H9 (cell line): Measurements from ENCODE around the gene TTLL9. TPM values are rescaled to one million over a fixed set of nuclear protein-coding genes. Genes with fewer than 3 reads are reported as not detected.
A peak's percentile ranks its signal among the peaks of the same experiment; 100 is the strongest.

ENCODE experiments used
- DNase-seq: peaks from one replicate; pipeline ENCODE4 v3.0.0-alpha.2; 2017
- H2AFZ ChIP-seq: one replicate; pipeline ENCODE4 v1.6.1; 2013; ENCODE audit warnings: mild to moderate bottlenecking, low read length, control low read depth, moderate library complexity
- H2AK5ac ChIP-seq: 2 replicates; pipeline ENCODE4 v1.6.1; 2013; ENCODE audit warnings: low read length, control low read depth, mixed read lengths; ENCODE audit not compliant: insufficient read length
- H2BK120ac ChIP-seq: one replicate; pipeline ENCODE4 v1.6.1; 2013; ENCODE audit warnings: low read depth, mild to moderate bottlenecking, low read length, control low read depth, inconsistent platforms; ENCODE audit not compliant: poor library complexity, severe bottlenecking
- H2BK12ac ChIP-seq: 2 replicates; pipeline ENCODE4 v1.6.1; 2013; ENCODE audit warnings: low read length, control low read depth, mixed read lengths, low read depth; ENCODE audit not compliant: insufficient read length
- H2BK15ac ChIP-seq: 2 replicates; pipeline ENCODE4 v1.6.1; 2013; ENCODE audit warnings: low read depth, low read length, control low read depth
- H2BK20ac ChIP-seq: one replicate; pipeline ENCODE4 v1.6.1; 2013; ENCODE audit warnings: low read depth, mild to moderate bottlenecking, low read length, control low read depth, inconsistent platforms; ENCODE audit not compliant: poor library complexity, severe bottlenecking
- H2BK5ac ChIP-seq: 2 replicates; pipeline ENCODE4 v1.6.1; 2013; ENCODE audit warnings: low read length, control low read depth, mixed read lengths; ENCODE audit not compliant: insufficient read length
- H3K14ac ChIP-seq: 2 replicates; pipeline ENCODE4 v1.6.1; 2013; ENCODE audit warnings: low read length, control low read depth; ENCODE audit not compliant: insufficient read depth
- H3K18ac ChIP-seq: 2 replicates; pipeline ENCODE4 v1.6.1; 2013; ENCODE audit warnings: low read depth, mild to moderate bottlenecking, mixed read lengths, low read length, control low read depth; ENCODE audit not compliant: insufficient read length
- H3K23ac ChIP-seq: 2 replicates; pipeline ENCODE4 v1.6.1; 2013; ENCODE audit warnings: low read length, control low read depth, mixed read lengths, low read depth; ENCODE audit not compliant: insufficient read length
- H3K23me2 ChIP-seq: 2 replicates; pipeline ENCODE4 v1.6.1; 2013; ENCODE audit warnings: low read depth, mild to moderate bottlenecking, mixed read lengths, low read length, control low read depth; ENCODE audit not compliant: insufficient read length, poor library complexity, severe bottlenecking
- H3K27ac ChIP-seq: 2 replicates; pipeline ENCODE4 v1.5.1; 2013; ENCODE audit warnings: low read length, control low read depth, mixed read lengths, low read depth; ENCODE audit not compliant: insufficient read length
- H3K27me3 ChIP-seq: 2 replicates; pipeline ENCODE4 v1.6.1; 2013; ENCODE audit warnings: low read length, control low read depth, inconsistent platforms; ENCODE audit not compliant: insufficient read depth
- H3K4ac ChIP-seq: 2 replicates; pipeline ENCODE4 v1.6.1; 2013; ENCODE audit warnings: low read depth, mild to moderate bottlenecking, control low read depth, inconsistent platforms, low read length, moderate library complexity
- H3K4me1 ChIP-seq: 2 replicates; pipeline ENCODE4 v1.6.1; 2013; ENCODE audit warnings: low read length, control low read depth, inconsistent platforms; ENCODE audit not compliant: insufficient read depth
- H3K4me2 ChIP-seq: 2 replicates; pipeline ENCODE4 v1.6.1; 2013; ENCODE audit warnings: low read length, control low read depth, mixed read lengths; ENCODE audit not compliant: insufficient read length, insufficient read depth
- H3K56ac ChIP-seq: 2 replicates; pipeline ENCODE4 v1.6.1; 2013; ENCODE audit warnings: low read depth, mild to moderate bottlenecking, mixed read lengths, low read length, control low read depth; ENCODE audit not compliant: insufficient read length
- H3K79me1 ChIP-seq: 2 replicates; pipeline ENCODE4 v1.6.1; 2013; ENCODE audit warnings: low read depth, mild to moderate bottlenecking, moderate library complexity, low read length, control low read depth, inconsistent platforms; ENCODE audit not compliant: insufficient read depth, poor library complexity, severe bottlenecking
- H3K79me2 ChIP-seq: 2 replicates; pipeline ENCODE4 v1.6.1; 2013; ENCODE audit warnings: low read length, control low read depth, inconsistent platforms; ENCODE audit not compliant: insufficient read depth
- H3K9ac ChIP-seq: 2 replicates; pipeline ENCODE4 v1.6.1; 2013; ENCODE audit warnings: low read length, control low read depth, mixed read lengths; ENCODE audit not compliant: insufficient read length; ENCODE audit errors: extremely low read depth
- H3K9me3 ChIP-seq: one replicate; pipeline ENCODE4 v1.6.1; 2013; ENCODE audit warnings: low read depth, low read length, inconsistent platforms; ENCODE audit not compliant: control insufficient read depth
- H3T11ph ChIP-seq: one replicate; pipeline ENCODE4 v1.6.1; 2013; ENCODE audit warnings: mild to moderate bottlenecking, low read length, control low read depth, inconsistent platforms
- H4K20me1 ChIP-seq: one replicate; pipeline ENCODE4 v1.6.1; 2013; ENCODE audit not compliant: control insufficient read depth, insufficient read length, insufficient read depth
- H4K5ac ChIP-seq: 2 replicates; pipeline ENCODE4 v1.6.1; 2013; ENCODE audit warnings: low read depth, mild to moderate bottlenecking, mixed read lengths, low read length, control low read depth; ENCODE audit not compliant: insufficient read length
- H4K8ac ChIP-seq: replicated peaks from 2 replicates; pipeline ENCODE4 v1.6.1; 2013; ENCODE audit warnings: low read length, control low read depth, mixed read lengths, low read depth; ENCODE audit not compliant: insufficient read length
- H4K91ac ChIP-seq: 2 replicates; pipeline ENCODE4 v1.6.1; 2013; ENCODE audit warnings: low read depth, mild to moderate bottlenecking, moderate library complexity, mixed read lengths, low read length, control low read depth; ENCODE audit not compliant: insufficient read length
- H3K27ac Mint-ChIP-seq, 3 experiments: 2 replicates in 2 of 3; 3 replicates in 1 of 3; pipeline ENCODE4 v1.8.0; 2020 to 2021; ENCODE audit warnings: mixed read lengths in 3 of 3, mild to moderate bottlenecking in 1 of 3, moderate library complexity in 1 of 3
- H3K27me3 Mint-ChIP-seq: 2 replicates; pipeline ENCODE4 v1.8.0; 2021; ENCODE audit warnings: low read depth, mild to moderate bottlenecking, moderate library complexity, mixed read lengths
- H3K36me3 Mint-ChIP-seq, 3 experiments: 2 replicates in 2 of 3; 3 replicates in 1 of 3; pipeline ENCODE4 v1.8.0; 2020 to 2021; ENCODE audit warnings: low read depth in 3 of 3, mixed read lengths in 3 of 3; ENCODE audit not compliant: insufficient read depth in 1 of 3
- H3K4me1 Mint-ChIP-seq, 2 experiments: 2 replicates each; pipeline ENCODE4 v1.8.0; 2020; ENCODE audit warnings: mixed read lengths in 2 of 2
- H3K4me3 Mint-ChIP-seq, 2 experiments: 2 replicates in 1 of 2; 3 replicates in 1 of 2; pipeline ENCODE4 v1.8.0; 2020 to 2021; ENCODE audit warnings: mild to moderate bottlenecking in 2 of 2, mixed read lengths in 2 of 2, moderate library complexity in 1 of 2
- H3K9me3 Mint-ChIP-seq, 2 experiments: 2 replicates in 1 of 2; 3 replicates in 1 of 2; pipeline ENCODE4 v1.8.0; 2020; ENCODE audit warnings: mild to moderate bottlenecking in 2 of 2, mixed read lengths in 2 of 2, moderate library complexity in 1 of 2
- CTCF ChIP-seq: fragments of 200-600 bp; sonication (generic); conservative IDR thresholded peaks from 3 replicates; pipeline ENCODE4 v1.8.0; 2021; ENCODE audit warnings: antibody characterized with exemption, mild to moderate bottlenecking
- WGBS: extraction: QIAGEN DNeasy Blood & Tissue Kit; methylation state at CpG from one replicate; pipeline ENCODE4 v1.1.7; 2013; ENCODE audit warnings: missing lambda C conversion rate, low lambda C conversion rate, mixed read lengths; ENCODE audit not compliant: insufficient read length; ENCODE audit errors: extremely low coverage; 5-methylcytosine and 5-hydroxymethylcytosine counted together
- total RNA-seq: library from RNA; stranded (reverse); gene quantifications from 2 replicates; pipeline ENCODE4 v1.2.1, GENCODE V29; 2021

Gene TTLL9
- total RNA-seq, 1 experiment from 2014 or later: 0.20 TPM

- Histone ChIP-seq H3K4me1 (no peaks in the 10 kb centered on the region; the same call in 1 of the 2 replicates), H2BK20ac (no peak overlapping the region), H3K18ac (no peak overlapping the region), H3K79me1 (no peaks in the 10 kb centered on the region), H2BK15ac (no peak overlapping the region), H3K4me2 (no peak overlapping the region), H2BK120ac (no peak overlapping the region), H3K9ac (no peak overlapping the region), H4K8ac (no peak overlapping the region), H4K5ac (no peak overlapping the region), H3K14ac (no peak overlapping the region), H3K79me2 (no peaks in the 10 kb centered on the region), H3K23me2 (no peaks in the 10 kb centered on the region), H2BK5ac (no peak overlapping the region), H3K4ac (no peak overlapping the region), H3T11ph (no peak overlapping the region), H3K27me3 (no peaks in the 10 kb centered on the region), H2AFZ (no peak overlapping the region), H2AK5ac (no peak overlapping the region), H3K27ac (no peak overlapping the region), H4K20me1 (no peaks in the 10 kb centered on the region), H3K56ac (no peak overlapping the region), H2BK12ac (no peak overlapping the region), H3K9me3 (no peaks in the 10 kb centered on the region), H4K91ac (no peak overlapping the region), H3K23ac (no peak overlapping the region)
- H3K36me3 Mint-ChIP-seq: 0 out of 7 replicates have a peak, but pooled peaks cover 0 to 9% (median 0%) of the 10 kb centered on the region in 3 experiments
- H3K9me3 Mint-ChIP-seq: peaks cover 0 to 11% of the 10 kb centered on the region in 2 experiments; a peak in 1 of 5 replicates
- peaks cover 3% of the 10 kb centered on the region for H3K27me3 Mint-ChIP-seq
- no peak for TF ChIP-seq CTCF
- DNase-seq: no peak
- no peak overlapping the region for H3K4me3 Mint-ChIP-seq
- H3K4me1 Mint-ChIP-seq: peaks cover 70 to 76% of the 10 kb centered on the region in 2 experiments
- WGBS: no CpG with 5 or more reads among the region's 5 CpGs
- H3K27ac Mint-ChIP-seq: peak overlapping the region in 1 of 3 experiments; percentile 79; a peak in 2 of 7 replicates
Measured at GRCh38 chr20:31914170-31914569, 43.7 kb downstream of the TTLL9 start.
